Jurkat, Clone E6-1 (cell line): Measurements from ENCODE around the gene STXBP2.
"Not testable (repeated sequence)": the region's sequence is repeated elsewhere in the genome, so short reads cannot be mapped to it uniquely, and the experiment has no call there.

Experiments used
- DNase-seq: peaks from one replicate; pipeline ENCODE4 v3.0.0-alpha.2; 2011; ENCODE audit warnings: low read depth, low spot score
- H3K4me3 ChIP-seq: 2 replicates; pipeline ENCODE4 v1.5.1; 2011; ENCODE audit warnings: mild to moderate bottlenecking, low read length, control low read depth, moderate library complexity

Gene STXBP2

GRCh38 chr19:7628589-7629311, 8.2 kb upstream of the STXBP2 start:
- peak overlapping the region; percentile 84 for H3K4me3 ChIP-seq
- DNase-seq = no peak

- H3K4me3 ChIP-seq = peak within 1 kb of the TSS; percentile 84
- peak; percentile 98 for DNase-seq
These were observed 7.4 kb upstream of the STXBP2 start, which contains the start of the genes PET100 and XAB2 for GRCh38 chr19:7629347-7630054. Gene PET100, plus strand, starts transcription at chr19:7629793. Its CDS starts 41 bp downstream, at chr19:7629834. Gene XAB2, minus strand, starts transcription at chr19:7629545. Its CDS starts 18 bp downstream, at chr19:7629527.

- DNase-seq = no peak
- no peak overlapping the region for H3K4me3 ChIP-seq
These were observed 5.3 kb upstream of the STXBP2 start for GRCh38 chr19:7631577-7631976.

GRCh38 chr19:7632340-7633203, 4.3 kb upstream of the STXBP2 start:
- no peak for DNase-seq
- H3K4me3 ChIP-seq = no peak overlapping the region

- H3K4me3 ChIP-seq = no peak within 1 kb of the TSS
- no peak for DNase-seq
These were observed 3.2 kb upstream of the STXBP2 start, which contains the start of gene PCP2 for GRCh38 chr19:7633698-7634097. Gene PCP2, minus strand, starts transcription at chr19:7633719. Its CDS starts 262 bp downstream, at chr19:7633457.

- H3K4me3 ChIP-seq = no peak overlapping the region
- DNase-seq = no peak
These were observed 1.2 kb upstream of the STXBP2 start for GRCh38 chr19:7635670-7636069.

GRCh38 chr19:7636317-7636690, 606 bp upstream of the STXBP2 start:
- DNase-seq = no peak
- peak overlapping the region; percentile 29 for H3K4me3 ChIP-seq

GRCh38 chr19:7637374-7638256, 705 bp downstream of the STXBP2 start:
- H3K4me3 ChIP-seq = peak overlapping the region; percentile 80
- DNase-seq = no peak

- no peak overlapping the region for H3K4me3 ChIP-seq
- no peak for DNase-seq
These were observed 2.0 kb downstream of the STXBP2 start for GRCh38 chr19:7638802-7639465.

- no peak for DNase-seq
These were observed 3.0 kb downstream of the STXBP2 start for GRCh38 chr19:7639863-7640348.

GRCh38 chr19:7640803-7641202, 3.9 kb downstream of the STXBP2 start:
- no peak overlapping the region for H3K4me3 ChIP-seq

More at GRCh38 chr19:7639863-7640348, 3.0 kb downstream of the STXBP2 start:
- H3K4me3 ChIP-seq = no peak overlapping the region

GRCh38 chr19:7641290-7642276, 4.7 kb downstream of the STXBP2 start:
- no peak for DNase-seq
- H3K4me3 ChIP-seq = no peak overlapping the region

More at GRCh38 chr19:7640803-7641202, 3.9 kb downstream of the STXBP2 start:
- no peak for DNase-seq

- H3K4me3 ChIP-seq = no peak overlapping the region
- no peak for DNase-seq
These were observed 5.6 kb downstream of the STXBP2 start for GRCh38 chr19:7642295-7643030.

- H3K4me3 ChIP-seq = no peak overlapping the region
- no peak for DNase-seq
These were observed 6.1 kb downstream of the STXBP2 start for GRCh38 chr19:7643031-7643415.

- peak; percentile 30 for DNase-seq
- H3K4me3 ChIP-seq = not testable (repeated sequence)
These were observed 7.0 kb downstream of the STXBP2 start for GRCh38 chr19:7643629-7644549.
